ENCODE measurements around the gene FAM118B.
A peak's percentile ranks its signal among the peaks of the same experiment; 100 is the strongest.

FAM118B gene

DNA sequence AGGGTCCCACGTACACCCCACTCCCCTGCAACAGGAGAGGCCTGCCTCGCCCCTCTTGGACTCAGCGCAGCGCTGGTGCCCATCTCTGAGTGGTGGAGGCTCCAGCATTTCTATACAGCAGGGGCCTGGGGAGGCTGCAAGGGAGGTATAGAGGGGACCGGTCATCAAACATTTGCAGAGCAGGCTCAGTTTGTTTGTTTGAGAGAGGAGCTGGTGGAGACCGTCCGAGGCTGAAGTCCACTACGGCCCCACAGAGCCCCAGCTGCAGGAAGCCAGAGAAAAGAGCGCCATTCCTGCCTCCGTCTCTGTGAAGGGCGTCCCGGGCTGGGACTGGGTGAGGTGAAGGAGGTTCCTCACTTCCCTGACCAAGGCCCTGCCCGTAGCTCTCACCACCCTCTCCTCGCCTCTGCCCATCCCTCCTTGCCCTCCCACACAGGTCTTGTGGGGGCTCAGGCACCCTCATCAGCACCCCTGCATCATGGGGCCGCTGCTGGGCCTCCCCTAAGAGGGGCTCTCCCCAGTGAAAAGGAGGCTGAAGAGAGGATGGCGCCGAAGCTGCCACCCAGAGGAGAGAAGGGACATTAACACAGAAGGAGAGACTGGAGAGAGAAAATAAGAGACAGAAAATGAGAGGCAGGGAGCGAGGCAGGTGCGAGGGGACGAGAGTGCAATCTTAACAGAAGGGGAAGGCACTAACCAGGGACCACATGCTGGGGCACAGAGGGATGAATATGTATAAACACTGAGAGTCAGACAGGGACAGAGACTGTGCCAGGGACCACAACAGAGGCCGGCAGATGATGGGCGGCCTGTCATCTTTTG is 24.7 kb upstream of the FAM118B start:
- DNase-seq, result no peak

DNA sequence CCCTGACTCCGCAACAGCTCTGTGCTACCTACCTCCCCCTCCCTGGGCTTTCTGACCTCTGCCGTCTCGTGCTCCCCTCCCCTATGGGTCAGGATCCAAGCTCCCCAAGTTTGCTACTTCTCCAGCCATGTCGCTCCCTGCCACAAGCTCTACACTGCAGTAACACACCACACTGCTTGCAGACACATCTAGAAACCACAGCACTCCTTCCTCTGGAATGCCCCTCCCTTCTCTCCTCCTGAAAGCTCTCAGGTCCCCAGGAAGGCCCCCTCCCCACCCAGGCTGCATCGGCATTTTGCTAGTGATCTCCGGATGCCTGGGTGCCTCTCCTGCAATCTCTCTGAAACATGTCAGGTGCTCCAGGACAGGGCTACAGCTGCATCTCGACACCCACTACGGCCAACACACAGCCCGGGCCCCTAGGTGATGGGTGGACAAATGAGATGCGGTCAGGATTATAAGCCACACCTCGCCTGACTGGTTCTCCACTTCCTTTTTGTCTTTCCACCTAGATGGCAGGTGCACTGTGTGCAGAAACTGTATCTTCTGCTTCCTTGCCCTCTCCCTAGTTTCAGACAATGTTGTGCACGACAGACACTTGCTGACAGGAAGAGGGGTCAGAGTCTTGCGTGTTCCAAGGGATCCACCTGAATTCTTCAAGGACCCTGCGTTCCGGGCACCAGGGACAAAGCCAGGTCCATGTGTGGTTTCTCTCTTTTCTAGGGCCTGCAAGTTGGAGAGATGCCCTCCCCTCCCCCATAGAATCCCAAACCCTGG is 23.1 kb upstream of the FAM118B start:
- no peak for DNase-seq

- no peak for DNase-seq
These were observed 22.3 kb upstream of the FAM118B start for GRCh38 chr11:126189109-126189929.

- no peak for DNase-seq
These were observed 20.8 kb upstream of the FAM118B start for GRCh38 chr11:126190792-126191191.

DNA sequence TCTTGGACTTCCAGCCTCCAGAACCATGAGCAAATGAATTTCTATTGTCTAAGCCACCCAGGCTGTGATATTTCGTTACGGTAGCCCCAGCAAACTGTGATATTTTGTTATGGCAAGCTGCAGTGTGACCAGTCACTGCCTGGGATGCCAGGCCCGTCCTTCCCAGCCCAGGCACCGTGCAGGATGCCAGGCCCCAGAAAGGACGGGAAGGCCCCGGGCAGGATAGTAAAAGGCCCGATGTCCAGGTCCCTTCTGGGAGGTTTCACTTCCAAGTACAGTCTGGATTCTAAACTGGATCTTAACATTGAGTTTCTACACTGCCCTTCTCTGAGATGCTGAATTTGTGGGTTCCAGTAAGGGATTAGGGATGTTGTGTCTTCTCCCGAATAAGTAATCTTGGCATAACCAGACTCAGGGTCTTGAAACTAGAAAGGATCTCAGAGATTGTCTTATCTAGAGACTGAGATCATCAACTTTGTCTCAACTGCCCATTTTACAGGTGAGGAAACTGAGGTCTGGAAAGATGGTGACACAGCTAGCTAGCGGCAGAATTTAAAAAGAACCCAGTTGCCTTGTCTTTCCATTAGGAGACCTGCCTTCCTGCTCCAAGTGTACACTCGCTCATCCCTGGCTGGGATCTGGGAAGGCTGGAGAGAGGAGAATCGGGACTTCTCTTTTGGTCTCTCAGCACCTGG is 20.1 kb upstream of the FAM118B start:
- no peak for DNase-seq

DNA sequence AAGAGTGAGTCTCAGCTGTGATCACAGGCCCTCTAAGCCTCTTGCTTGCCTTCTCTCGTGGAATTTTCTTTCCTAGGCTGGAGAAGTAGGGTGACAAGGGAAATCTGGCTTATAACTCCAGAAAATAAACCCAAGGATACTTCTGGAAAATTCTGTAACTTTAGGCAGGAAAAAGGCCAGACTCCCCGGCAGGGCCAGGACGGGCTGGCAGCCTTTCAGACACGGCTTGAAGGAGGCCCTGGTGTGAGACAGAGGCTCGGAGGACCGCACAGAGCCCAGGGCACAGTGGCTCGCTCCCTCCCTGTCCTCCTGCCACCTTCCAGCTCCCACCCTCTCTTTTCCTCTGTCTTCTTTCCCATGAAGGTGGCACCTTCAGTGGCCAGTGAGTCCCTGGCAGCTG is 19.2 kb upstream of the FAM118B start:
- no peak for DNase-seq

- DNase-seq, result no peak
These were observed 18.5 kb upstream of the FAM118B start for GRCh38 chr11:126193038-126193478.

DNA sequence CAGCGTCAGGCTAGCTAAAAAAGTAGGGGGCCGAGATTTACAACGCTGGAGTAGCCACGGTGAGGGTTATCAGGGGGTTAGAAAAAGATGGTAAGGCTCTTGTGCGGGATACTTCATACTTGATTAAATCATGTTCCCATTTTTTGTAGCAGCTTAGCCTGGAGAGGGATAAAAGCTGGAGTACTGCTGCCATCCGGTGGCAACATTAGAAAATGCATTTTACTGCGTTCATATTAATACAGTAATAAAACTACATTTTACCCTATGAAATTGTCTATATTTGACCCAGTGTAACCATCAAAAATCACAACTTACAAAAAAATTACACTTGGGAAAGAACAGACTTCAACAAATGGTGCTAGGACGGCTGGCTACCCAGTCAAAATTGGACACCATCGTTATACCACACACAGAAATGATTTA is 17.4 kb upstream of the FAM118B start:
- DNase-seq, result peak; percentile 21 to 51

GRCh38 chr11:126195119-126195518 is 16.5 kb upstream of the FAM118B start:
- no peak for DNase-seq

DNA sequence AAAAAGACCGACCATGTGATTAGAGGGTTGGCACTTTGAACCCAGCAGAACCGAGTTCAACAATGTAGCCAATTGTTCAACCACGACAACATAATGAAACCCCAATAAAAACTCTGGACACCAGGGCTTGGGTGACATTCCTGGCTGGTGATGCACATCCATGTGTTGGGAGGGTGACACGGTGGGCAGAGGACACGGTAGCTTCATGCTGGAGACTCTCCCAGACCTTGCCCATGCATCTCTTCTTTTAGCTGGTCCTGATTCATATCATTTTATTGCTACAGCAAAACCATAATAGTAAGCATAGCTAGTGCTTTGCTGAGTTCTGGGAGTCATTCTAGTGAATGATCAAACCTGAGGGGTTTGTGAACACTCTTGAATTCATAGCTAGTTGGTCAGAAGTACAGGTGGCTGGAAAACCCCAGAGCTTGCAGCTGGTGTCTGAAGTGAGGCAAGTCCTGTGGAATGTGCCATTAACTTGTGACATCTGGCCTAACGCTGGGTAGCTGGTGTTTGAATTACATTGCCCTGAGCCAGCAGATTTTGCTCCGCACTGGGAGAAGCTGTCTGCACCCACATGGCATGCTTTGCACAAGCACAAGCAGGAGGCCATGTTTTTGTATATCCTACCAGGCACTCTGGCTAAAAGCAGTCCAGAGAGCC is 14.2 kb upstream of the FAM118B start:
- DNase-seq, result no peak

GRCh38 chr11:126198648-126199047 is 12.9 kb upstream of the FAM118B start:
- no peak for DNase-seq

- no peak for DNase-seq
These were observed 8.8 kb upstream of the FAM118B start for GRCh38 chr11:126202646-126203359.

DNA sequence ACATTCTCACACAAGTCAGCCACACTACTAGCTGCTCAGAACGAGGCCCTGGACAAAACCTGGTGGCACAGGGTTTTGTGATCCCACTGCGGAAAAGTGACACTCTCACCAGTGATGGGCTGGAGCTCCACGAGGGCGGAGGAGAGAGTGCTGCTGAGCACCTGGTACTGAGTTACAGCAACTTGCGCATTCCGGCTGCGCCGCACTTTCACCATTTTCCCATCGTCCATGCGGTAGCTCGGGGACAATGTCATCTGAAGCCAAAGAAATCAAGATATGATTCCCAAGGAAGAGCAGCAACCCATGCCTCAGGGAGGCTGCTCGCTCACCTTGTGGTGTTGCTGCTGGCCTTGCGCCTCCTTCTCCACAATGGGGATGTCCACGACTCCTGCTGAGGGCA is 6.2 kb upstream of the FAM118B start:
- no peak for DNase-seq

DNA sequence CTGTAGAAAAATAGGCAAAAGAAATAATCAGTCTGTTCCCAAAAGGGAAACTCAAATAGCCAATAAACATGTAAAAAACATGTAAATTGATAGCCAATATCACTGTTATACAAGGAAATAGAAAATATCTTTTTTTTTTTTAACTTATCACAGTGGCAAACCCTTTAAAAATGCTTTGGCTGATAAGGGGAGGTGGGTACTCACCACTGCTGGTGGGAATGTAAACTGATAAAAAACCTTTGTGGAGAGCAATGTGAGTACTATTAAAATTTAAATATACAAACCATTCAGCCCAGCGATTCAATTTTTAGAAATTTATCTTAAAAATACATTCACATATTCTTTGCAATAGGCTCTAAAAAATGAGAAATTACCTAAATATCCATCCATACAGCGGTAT is 3.7 kb upstream of the FAM118B start:
- no peak for DNase-seq

GRCh38 chr11:126210871-126211235 is 729 bp upstream of the FAM118B start:
- no peak for DNase-seq

- DNase-seq, result no peak
These were observed 593 bp downstream of the FAM118B start for GRCh38 chr11:126212089-126212660.

DNA sequence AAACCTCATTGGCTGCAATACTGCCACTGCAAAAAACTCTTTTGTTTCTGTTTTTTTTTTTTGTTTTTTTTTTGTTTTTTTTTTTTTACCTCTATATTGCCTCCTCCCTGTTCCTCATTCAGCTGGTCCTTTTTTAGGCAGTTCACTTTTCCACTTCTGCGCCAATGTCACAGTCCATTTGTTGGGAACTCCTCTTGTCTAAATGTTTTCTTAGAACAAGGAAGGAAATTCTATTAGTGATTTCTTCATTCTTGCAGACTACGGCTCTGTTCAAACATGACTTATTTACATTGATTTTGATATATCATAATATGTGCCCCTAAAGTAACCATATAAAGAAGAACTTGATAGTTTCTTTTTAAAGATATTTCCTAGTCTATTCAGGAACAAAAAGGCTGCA is 2.9 kb downstream of the FAM118B start:
- no peak for DNase-seq

DNA sequence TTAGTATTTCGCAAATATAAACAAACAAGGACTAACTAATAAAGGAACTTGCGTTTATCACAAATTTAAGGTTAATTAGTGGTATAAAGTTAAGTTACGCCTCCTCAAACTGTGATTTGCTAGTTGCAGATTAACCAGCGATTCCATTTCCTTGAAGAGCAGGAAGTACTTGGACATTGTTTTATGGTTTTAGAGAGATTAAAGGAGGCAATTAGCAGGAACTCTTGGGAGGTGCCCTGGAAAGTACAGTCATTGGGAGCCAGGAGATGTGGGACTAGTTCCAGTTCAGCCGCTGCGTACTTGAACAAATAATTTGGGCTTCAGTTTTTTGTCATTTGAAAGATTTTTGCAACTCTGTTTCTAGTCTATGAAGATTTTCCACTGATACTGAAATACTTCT is 3.3 kb downstream of the FAM118B start:
- no peak for DNase-seq

DNA sequence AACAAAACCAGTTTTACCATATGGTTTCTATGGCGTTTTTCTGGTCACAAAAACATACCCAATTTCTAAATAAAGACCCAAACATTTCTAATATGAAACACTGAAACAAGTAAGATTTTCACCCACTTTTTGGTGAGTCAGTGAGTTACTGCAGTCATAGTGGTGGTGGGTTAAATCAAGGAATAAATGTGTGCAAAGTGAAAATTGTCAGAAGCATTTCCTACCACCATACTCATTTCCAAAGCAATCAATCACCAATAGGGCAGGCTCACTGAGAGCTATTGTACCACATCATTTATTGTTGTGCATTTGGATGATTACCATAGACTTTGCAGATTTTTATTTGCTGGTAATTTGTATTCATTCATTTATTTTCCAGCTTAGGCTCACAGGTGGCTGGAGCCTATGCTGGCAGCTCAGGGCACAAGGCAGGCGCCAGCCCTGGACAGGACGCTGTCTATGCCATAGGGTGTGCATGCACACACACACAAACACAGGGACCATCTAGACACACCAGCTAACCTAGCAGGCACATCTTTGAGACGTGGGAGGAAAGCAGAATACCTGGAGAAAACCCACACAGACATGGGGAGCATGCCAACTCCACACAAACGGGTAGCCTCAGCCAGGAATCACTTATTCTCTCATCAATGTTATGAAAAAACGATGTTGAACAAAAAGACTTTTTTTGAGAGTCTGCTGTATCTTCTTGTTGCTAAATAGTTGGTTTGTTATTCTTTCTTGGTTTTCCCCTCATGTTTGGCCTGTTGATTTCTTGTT is 5.1 kb downstream of the FAM118B start:
- no peak for DNase-seq

GRCh38 chr11:126217491-126217890 is 5.9 kb downstream of the FAM118B start:
- no peak for DNase-seq
